WTC11 (cell line): ENCODE data around the gene CEP250. TPM values are rescaled to one million over a fixed set of nuclear protein-coding genes. Genes with fewer than 3 reads are reported as not detected.

Experiments used
- FOXJ3 ChIP-seq: sonication (generic); formaldehyde crosslinking; IDR thresholded peaks from 2 replicates; pipeline ENCODE4 v1.9.0; 2021; ENCODE audit warnings: missing genetic modification reagents, mild to moderate bottlenecking, borderline replicate concordance
- FOXP1 ChIP-seq: sonication (generic); formaldehyde crosslinking; IDR thresholded peaks from 2 replicates; pipeline ENCODE4 v1.8.0; 2022; ENCODE audit warnings: missing genetic modification reagents, mild to moderate bottlenecking, moderate library complexity, borderline replicate concordance
- MYBL2 ChIP-seq: sonication (generic); formaldehyde crosslinking; IDR thresholded peaks from 2 replicates; pipeline ENCODE4 v1.8.1; 2023; ENCODE audit warnings: mild to moderate bottlenecking, moderate library complexity, missing genetic modification reagents
- NR1H2 ChIP-seq: sonication (generic); formaldehyde crosslinking; IDR thresholded peaks from 2 replicates; pipeline ENCODE4 v1.9.0; 2021; ENCODE audit warnings: mild to moderate bottlenecking, moderate library complexity, missing genetic modification reagents
- OVOL2 ChIP-seq: fragments of 250-450 bp; sonication (Bioruptor Pico); IDR thresholded peaks from 2 replicates; pipeline ENCODE4 v1.9.0; 2021; ENCODE audit warnings: mild to moderate bottlenecking, borderline replicate concordance
- RORB ChIP-seq: fragments of 250-450 bp; sonication (Bioruptor Pico); IDR thresholded peaks from 2 replicates; pipeline ENCODE4 v1.9.0; 2021; ENCODE audit warnings: mild to moderate bottlenecking
- SOX15 ChIP-seq: fragments of 250-450 bp; sonication (Bioruptor Pico); IDR thresholded peaks from 2 replicates; pipeline ENCODE4 v1.9.0; 2021; ENCODE audit warnings: mild to moderate bottlenecking
- SP1 ChIP-seq: sonication (generic); formaldehyde crosslinking; conservative IDR thresholded peaks from 2 replicates; pipeline ENCODE4 v1.8.1; 2022; ENCODE audit warnings: missing genetic modification reagents
- ZNF121 ChIP-seq: sonication (generic); formaldehyde crosslinking; IDR thresholded peaks from 2 replicates; pipeline ENCODE4 v1.8.0; 2023; ENCODE audit warnings: missing genetic modification reagents
- ZNF219 ChIP-seq: sonication (generic); formaldehyde crosslinking; IDR thresholded peaks from 2 replicates; pipeline ENCODE4 v1.8.0; 2023; ENCODE audit warnings: missing genetic modification reagents, mild to moderate bottlenecking, borderline replicate concordance
- total RNA-seq: library from RNA; stranded (reverse); gene quantifications from 3 replicates; pipeline ENCODE4 v1.2.3, GENCODE V29; 2021
- TF ChIP-seq, protein P1 (sequence below): sonication (generic); formaldehyde crosslinking; IDR thresholded peaks from 2 replicates; pipeline ENCODE4 v1.8.0; 2023; ENCODE audit warnings: missing genetic modification reagents, mild to moderate bottlenecking, borderline replicate concordance
- TF ChIP-seq, protein P2 (sequence below): sonication (generic); formaldehyde crosslinking; IDR thresholded peaks from 2 replicates; pipeline ENCODE4 v1.8.0; 2023; ENCODE audit warnings: missing genetic modification reagents
- TF ChIP-seq, protein P3 (sequence below): sonication (generic); formaldehyde crosslinking; conservative IDR thresholded peaks from 2 replicates; pipeline ENCODE4 v1.8.1; 2023; ENCODE audit warnings: mild to moderate bottlenecking, low read depth, missing genetic modification reagents, moderate library complexity
- TF ChIP-seq, protein P4 (sequence below): sonication (generic); formaldehyde crosslinking; IDR thresholded peaks from 2 replicates; pipeline ENCODE4 v1.8.0; 2023; ENCODE audit warnings: mild to moderate bottlenecking, missing genetic modification reagents
- TF ChIP-seq, protein P5 (sequence below): fragments of 250-450 bp; sonication (Bioruptor Pico); IDR thresholded peaks from 2 replicates; pipeline ENCODE4 v1.9.0; 2021; ENCODE audit warnings: mild to moderate bottlenecking, borderline replicate concordance

The CEP250 gene
- total RNA-seq, 1 experiment from 2014 or later, result 63.1 TPM

DNA sequence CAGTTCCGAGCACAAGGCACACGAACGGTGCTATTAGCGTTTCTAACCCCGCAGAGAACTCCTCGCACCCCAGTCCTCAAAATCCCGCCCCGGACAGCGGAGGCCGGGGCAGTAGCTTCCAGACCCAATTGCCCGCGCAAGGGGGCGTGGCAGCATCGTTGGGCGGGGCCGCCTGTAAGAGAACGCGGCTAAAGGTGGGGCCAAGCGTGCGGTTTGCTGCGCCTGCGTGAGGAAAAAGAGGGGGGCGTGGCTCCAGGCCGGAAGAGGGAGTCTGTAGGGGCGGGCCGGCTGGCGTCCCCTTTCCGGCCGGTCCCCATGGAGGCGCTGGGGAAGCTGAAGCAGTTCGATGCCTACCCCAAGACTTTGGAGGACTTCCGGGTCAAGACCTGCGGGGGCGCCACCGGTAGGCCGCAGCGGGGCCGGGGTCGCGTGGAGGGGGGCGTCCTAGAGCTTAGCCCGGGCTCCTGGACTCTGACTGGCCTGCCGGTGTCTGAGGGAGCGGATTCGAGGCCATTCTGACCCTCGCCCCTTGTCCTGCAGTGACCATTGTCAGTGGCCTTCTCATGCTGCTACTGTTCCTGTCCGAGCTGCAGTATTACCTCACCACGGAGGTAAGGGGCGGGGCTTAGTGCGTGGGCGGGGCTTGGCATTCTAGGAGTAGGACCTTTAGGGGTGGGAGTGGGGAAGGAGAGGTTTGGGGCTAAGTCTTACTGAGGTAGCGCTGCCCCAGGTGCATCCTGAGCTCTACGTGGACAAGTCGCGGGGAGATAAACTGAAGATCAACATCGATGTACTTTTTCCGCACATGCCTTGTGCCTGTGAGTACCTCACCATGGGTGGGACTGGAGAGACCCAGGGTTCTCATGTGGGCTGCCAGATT lies 86.6 kb downstream of the CEP250 start, which contains the start of gene ERGIC3 (continued):
- TF ChIP-seq, protein P1, sequence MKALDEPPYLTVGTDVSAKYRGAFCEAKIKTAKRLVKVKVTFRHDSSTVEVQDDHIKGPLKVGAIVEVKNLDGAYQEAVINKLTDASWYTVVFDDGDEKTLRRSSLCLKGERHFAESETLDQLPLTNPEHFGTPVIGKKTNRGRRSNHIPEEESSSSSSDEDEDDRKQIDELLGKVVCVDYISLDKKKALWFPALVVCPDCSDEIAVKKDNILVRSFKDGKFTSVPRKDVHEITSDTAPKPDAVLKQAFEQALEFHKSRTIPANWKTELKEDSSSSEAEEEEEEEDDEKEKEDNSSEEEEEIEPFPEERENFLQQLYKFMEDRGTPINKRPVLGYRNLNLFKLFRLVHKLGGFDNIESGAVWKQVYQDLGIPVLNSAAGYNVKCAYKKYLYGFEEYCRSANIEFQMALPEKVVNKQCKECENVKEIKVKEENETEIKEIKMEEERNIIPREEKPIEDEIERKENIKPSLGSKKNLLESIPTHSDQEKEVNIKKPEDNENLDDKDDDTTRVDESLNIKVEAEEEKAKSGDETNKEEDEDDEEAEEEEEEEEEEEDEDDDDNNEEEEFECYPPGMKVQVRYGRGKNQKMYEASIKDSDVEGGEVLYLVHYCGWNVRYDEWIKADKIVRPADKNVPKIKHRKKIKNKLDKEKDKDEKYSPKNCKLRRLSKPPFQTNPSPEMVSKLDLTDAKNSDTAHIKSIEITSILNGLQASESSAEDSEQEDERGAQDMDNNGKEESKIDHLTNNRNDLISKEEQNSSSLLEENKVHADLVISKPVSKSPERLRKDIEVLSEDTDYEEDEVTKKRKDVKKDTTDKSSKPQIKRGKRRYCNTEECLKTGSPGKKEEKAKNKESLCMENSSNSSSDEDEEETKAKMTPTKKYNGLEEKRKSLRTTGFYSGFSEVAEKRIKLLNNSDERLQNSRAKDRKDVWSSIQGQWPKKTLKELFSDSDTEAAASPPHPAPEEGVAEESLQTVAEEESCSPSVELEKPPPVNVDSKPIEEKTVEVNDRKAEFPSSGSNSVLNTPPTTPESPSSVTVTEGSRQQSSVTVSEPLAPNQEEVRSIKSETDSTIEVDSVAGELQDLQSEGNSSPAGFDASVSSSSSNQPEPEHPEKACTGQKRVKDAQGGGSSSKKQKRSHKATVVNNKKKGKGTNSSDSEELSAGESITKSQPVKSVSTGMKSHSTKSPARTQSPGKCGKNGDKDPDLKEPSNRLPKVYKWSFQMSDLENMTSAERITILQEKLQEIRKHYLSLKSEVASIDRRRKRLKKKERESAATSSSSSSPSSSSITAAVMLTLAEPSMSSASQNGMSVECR, result peak; percentile 67; the same call in 1 of the 2 replicates
- TF ChIP-seq, protein P2, sequence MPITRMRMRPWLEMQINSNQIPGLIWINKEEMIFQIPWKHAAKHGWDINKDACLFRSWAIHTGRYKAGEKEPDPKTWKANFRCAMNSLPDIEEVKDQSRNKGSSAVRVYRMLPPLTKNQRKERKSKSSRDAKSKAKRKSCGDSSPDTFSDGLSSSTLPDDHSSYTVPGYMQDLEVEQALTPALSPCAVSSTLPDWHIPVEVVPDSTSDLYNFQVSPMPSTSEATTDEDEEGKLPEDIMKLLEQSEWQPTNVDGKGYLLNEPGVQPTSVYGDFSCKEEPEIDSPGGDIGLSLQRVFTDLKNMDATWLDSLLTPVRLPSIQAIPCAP (CRISPR knock-in tag), result no peak
- no peak for TF ChIP-seq RORB
- peak; percentile 93 for TF ChIP-seq SP1 (CRISPR knock-in tag)
- TF ChIP-seq, protein P3, sequence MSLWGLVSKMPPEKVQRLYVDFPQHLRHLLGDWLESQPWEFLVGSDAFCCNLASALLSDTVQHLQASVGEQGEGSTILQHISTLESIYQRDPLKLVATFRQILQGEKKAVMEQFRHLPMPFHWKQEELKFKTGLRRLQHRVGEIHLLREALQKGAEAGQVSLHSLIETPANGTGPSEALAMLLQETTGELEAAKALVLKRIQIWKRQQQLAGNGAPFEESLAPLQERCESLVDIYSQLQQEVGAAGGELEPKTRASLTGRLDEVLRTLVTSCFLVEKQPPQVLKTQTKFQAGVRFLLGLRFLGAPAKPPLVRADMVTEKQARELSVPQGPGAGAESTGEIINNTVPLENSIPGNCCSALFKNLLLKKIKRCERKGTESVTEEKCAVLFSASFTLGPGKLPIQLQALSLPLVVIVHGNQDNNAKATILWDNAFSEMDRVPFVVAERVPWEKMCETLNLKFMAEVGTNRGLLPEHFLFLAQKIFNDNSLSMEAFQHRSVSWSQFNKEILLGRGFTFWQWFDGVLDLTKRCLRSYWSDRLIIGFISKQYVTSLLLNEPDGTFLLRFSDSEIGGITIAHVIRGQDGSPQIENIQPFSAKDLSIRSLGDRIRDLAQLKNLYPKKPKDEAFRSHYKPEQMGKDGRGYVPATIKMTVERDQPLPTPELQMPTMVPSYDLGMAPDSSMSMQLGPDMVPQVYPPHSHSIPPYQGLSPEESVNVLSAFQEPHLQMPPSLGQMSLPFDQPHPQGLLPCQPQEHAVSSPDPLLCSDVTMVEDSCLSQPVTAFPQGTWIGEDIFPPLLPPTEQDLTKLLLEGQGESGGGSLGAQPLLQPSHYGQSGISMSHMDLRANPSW (CRISPR knock-in tag), result no peak
- TF ChIP-seq, protein P4, sequence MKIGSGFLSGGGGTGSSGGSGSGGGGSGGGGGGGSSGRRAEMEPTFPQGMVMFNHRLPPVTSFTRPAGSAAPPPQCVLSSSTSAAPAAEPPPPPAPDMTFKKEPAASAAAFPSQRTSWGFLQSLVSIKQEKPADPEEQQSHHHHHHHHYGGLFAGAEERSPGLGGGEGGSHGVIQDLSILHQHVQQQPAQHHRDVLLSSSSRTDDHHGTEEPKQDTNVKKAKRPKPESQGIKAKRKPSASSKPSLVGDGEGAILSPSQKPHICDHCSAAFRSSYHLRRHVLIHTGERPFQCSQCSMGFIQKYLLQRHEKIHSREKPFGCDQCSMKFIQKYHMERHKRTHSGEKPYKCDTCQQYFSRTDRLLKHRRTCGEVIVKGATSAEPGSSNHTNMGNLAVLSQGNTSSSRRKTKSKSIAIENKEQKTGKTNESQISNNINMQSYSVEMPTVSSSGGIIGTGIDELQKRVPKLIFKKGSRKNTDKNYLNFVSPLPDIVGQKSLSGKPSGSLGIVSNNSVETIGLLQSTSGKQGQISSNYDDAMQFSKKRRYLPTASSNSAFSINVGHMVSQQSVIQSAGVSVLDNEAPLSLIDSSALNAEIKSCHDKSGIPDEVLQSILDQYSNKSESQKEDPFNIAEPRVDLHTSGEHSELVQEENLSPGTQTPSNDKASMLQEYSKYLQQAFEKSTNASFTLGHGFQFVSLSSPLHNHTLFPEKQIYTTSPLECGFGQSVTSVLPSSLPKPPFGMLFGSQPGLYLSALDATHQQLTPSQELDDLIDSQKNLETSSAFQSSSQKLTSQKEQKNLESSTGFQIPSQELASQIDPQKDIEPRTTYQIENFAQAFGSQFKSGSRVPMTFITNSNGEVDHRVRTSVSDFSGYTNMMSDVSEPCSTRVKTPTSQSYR, result no peak
- TF ChIP-seq MYBL2 (CRISPR knock-in tag), result no peak
- peak; percentile 51; the same call in 1 of the 2 replicates for TF ChIP-seq ZNF121 (CRISPR knock-in tag)
- TF ChIP-seq SOX15 (CRISPR knock-in tag), result no peak
- TF ChIP-seq FOXP1, result no peak
- no peak for TF ChIP-seq ZNF219
- TF ChIP-seq, protein P5, sequence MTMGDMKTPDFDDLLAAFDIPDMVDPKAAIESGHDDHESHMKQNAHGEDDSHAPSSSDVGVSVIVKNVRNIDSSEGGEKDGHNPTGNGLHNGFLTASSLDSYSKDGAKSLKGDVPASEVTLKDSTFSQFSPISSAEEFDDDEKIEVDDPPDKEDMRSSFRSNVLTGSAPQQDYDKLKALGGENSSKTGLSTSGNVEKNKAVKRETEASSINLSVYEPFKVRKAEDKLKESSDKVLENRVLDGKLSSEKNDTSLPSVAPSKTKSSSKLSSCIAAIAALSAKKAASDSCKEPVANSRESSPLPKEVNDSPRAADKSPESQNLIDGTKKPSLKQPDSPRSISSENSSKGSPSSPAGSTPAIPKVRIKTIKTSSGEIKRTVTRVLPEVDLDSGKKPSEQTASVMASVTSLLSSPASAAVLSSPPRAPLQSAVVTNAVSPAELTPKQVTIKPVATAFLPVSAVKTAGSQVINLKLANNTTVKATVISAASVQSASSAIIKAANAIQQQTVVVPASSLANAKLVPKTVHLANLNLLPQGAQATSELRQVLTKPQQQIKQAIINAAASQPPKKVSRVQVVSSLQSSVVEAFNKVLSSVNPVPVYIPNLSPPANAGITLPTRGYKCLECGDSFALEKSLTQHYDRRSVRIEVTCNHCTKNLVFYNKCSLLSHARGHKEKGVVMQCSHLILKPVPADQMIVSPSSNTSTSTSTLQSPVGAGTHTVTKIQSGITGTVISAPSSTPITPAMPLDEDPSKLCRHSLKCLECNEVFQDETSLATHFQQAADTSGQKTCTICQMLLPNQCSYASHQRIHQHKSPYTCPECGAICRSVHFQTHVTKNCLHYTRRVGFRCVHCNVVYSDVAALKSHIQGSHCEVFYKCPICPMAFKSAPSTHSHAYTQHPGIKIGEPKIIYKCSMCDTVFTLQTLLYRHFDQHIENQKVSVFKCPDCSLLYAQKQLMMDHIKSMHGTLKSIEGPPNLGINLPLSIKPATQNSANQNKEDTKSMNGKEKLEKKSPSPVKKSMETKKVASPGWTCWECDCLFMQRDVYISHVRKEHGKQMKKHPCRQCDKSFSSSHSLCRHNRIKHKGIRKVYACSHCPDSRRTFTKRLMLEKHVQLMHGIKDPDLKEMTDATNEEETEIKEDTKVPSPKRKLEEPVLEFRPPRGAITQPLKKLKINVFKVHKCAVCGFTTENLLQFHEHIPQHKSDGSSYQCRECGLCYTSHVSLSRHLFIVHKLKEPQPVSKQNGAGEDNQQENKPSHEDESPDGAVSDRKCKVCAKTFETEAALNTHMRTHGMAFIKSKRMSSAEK (CRISPR knock-in tag), result no peak
- no peak for TF ChIP-seq OVOL2 (CRISPR knock-in tag)
- TF ChIP-seq FOXJ3 (CRISPR knock-in tag), result no peak
- no peak for TF ChIP-seq NR1H2 (CRISPR knock-in tag)
